Measurements from ENCODE around the gene SRSF6.
"Not testable (repeated sequence)": the region's sequence is repeated elsewhere in the genome, so short reads cannot be mapped to it uniquely, and the experiment has no call there.

SRSF6 gene

DNA sequence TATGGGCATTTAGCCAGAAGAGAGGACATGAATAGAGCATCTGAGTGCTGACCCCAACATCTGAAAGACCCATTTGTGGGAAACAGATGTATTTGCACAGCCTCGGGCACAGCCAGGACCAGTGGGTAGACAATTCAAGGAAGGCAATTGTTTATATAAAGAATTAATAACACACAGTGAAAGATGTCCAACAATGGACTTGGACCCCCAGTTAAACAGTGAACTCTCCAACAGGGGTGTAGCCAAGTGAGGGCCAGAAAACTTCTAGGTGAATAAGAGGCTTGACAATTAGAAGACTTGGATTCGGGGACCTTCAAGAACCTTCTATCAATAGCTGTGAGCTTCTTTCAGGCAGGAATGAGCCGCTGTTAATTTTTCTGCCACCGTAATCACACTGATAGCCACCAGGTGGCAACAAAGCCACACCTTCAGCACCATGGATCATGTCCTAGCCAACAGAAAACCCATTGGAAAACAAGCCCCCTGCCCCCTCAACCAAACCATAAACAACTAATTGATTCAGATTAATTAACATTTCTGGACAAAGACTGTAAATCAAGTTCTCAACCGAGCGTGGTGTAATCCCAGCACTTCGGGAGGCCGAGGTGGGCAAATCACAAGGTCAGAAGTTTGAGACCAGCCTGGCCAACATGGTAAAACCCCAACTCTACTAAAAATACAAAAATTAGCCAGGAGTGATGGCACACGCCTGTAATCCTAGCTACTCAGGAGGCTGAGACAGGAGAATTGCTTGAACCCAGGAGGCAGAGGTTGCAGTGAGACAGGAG is 8.8 kb upstream of the SRSF6 start:
- no peak for DNase-seq (ENCODE audit: low read depth)

GRCh38 chr20:43450841-43451799 is 6.6 kb upstream of the SRSF6 start:
- DNase-seq (ENCODE audit: low read depth) = no peak

- no peak for DNase-seq (ENCODE audit: low read depth)
Observed at GRCh38 chr20:43452404-43453126, 5.1 kb upstream of the SRSF6 start.

DNA sequence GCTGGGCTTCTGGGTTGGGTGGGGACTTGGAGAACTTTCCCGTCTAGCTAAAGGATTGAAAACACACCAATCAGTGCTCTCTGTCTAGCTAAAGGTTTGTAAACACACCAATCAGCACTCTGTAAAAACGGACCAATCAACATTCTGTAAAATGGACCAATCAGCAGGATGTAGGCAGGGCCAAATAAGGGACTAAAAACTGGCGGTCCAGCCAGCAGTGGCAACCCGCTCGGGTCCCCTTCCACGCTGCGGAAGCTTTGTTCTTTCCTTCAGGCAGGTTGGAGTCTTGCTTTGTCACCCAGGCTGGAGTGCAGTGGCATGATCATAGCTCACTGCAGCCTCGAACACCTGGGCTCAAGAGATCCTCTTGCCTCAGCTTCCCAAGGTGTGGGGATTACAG is 1.4 kb upstream of the SRSF6 start:
- not testable (repeated sequence) for DNase-seq (ENCODE audit: low read depth)

- DNase-seq (ENCODE audit: low read depth) = peak; percentile 72
Observed at GRCh38 chr20:43456809-43457639, 672 bp upstream of the SRSF6 start.

- no peak for DNase-seq (ENCODE audit: low read depth)
Observed at GRCh38 chr20:43458422-43458924, 777 bp downstream of the SRSF6 start.

- DNase-seq (ENCODE audit: low read depth) = no peak
Observed at GRCh38 chr20:43459022-43459942, 1.6 kb downstream of the SRSF6 start.

- no peak for DNase-seq (ENCODE audit: low read depth)
Observed at GRCh38 chr20:43460172-43460829, 2.6 kb downstream of the SRSF6 start.

GRCh38 chr20:43460830-43461200 is 3.1 kb downstream of the SRSF6 start:
- no peak for DNase-seq (ENCODE audit: low read depth)

- no peak for DNase-seq (ENCODE audit: low read depth)
Observed at GRCh38 chr20:43461894-43462659, 4.4 kb downstream of the SRSF6 start.

GRCh38 chr20:43462660-43463526 is 5.2 kb downstream of the SRSF6 start:
- no peak for DNase-seq (ENCODE audit: low read depth)

GRCh38 chr20:43463527-43464218 is 6.0 kb downstream of the SRSF6 start:
- no peak for DNase-seq (ENCODE audit: low read depth)

DNA sequence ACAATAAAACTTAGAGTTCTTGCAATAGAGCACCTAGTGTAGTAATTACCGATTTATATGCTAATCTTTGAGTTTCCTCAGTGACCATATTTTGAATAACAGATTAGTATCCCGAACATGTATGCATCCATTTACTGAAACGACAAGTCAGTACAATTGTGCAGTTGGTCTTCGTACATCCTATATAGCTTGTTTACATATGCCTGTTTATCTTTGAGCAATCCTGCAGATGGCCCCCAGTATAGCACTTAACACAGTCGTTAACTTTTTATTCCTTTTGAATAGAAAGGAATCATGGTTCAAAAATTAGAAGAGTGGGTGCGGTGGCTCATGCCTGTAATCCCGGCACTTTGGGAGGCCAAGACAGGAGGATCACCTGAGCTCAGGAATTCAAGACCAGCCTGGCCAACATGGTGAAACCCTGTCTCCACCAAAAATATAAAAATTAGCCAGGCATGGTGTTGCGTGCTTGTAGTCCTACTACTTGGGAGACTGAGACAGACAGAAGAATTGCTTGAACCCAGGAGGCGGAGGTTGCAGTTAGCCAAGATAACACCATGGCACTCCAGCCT is 6.6 kb downstream of the SRSF6 start:
- no peak for DNase-seq (ENCODE audit: low read depth)

DNA sequence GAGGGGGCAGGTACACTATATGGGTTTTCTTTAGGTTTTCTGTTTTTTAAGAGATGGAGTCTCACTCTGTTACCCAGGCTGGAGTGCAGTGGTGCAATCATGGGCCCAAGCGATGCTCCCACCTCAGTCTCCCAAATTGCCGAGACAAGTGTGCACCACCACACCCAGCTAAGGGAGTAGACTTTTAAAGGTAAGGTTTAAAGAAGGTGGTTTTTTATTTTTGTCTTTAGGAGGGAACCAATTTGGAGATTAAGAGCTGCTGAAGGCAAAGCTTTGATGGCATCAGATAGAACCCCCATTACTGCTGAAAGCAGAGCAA is 7.9 kb downstream of the SRSF6 start:
- DNase-seq (ENCODE audit: low read depth) = no peak

DNA sequence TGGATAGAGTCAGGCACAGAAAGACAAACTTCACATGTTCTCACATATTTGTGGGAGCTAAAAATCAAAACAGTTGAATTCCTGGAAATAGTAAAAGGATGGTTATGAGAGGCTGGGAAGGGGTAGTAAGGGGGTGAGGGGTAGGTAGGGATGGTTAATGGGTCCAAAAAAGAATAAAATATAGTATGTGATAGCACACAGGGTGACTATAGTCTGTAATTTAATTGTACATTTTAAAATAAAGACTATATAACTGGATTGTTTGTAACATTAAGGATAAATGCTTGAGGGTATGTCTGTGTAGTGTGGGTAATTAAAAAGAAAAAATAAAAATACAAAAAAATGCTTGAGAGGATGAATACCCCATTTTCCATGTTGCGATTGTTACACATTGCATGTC is 9.9 kb downstream of the SRSF6 start:
- no peak for DNase-seq (ENCODE audit: low read depth)

DNA sequence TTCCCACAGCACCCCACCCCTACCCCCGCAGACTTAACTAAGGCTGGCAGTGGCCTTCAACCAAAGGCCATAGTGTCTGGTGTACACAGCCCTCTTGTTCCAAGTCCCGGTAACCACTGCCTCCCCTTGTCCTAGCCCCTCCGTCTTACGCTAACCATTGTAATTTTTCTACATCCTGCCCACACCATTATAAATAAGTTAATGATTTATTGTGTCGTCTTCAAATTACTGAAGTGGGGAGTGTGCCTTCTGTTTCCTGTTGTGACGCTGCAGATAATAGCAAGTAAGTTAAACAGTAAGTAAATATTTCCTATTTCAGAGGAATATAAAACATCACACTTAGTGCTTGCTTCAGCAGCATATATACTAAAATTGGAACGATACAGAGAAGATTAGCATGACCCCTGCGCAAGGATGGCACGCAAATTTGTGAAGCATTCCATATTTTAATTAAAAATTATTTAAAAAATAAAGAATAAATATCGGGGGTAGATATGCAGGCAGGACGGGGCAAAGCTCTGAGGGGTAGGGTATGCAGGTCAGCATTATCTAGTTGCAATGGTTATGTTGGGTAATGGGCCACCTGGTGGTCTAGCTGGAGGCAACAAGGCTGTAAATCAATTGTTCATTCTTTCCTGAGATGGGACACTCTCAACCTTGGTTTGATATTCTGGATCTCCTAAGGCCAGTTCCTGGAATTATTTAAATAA is 15.1 kb downstream of the SRSF6 start:
- no peak for DNase-seq (ENCODE audit: low read depth)

DNA sequence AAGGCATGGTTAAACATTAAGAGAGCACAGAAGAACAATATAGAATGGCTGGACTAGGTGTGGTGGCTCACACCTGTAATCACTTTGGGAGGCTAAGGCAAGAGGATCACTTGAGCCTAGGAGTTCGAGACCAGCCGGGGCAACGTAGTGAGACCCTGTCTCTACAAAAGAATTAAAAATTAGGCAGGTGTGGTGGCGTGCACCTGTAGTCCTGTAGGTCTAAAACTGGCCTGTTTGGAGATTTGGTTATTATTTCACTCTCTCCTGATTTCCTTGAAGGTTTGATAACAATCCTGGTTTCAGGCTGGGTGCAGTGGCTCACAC is 15.6 kb downstream of the SRSF6 start:
- no peak for DNase-seq (ENCODE audit: low read depth)
